Adrenal gland (tissue), 12 donors: Measurements from ENCODE around the gene GGA1. TPM values are rescaled to one million over a fixed set of nuclear protein-coding genes. Genes with fewer than 3 reads are reported as not detected.
A peak's percentile ranks its signal among the peaks of the same experiment; 100 is the strongest.

ENCODE experiments used
- DNase-seq, 7 donors: peaks; one replicate each; pipeline ENCODE4 v3.0.0-alpha.2; 2019 to 2020
- H3K27ac ChIP-seq, 5 donors: fragments of 200-600 bp; sonication (generic) in 4 of 5; 1 replicate in 3 of 5; 2 replicates in 2 of 5; pipeline versions ENCODE4 v1.5.1 to v1.8.0; 2016 to 2020; ENCODE audit warnings: mild to moderate bottlenecking in 1 of 5
- H3K27me3 ChIP-seq: fragments of 200-600 bp; 2 replicates; pipeline ENCODE4 v1.8.0; 2021
- H3K36me3 ChIP-seq, 2 donors: fragments of 200-600 bp; replicated peaks in 1 of 2; 1 replicate in 1 of 2; 2 replicates in 1 of 2; pipeline versions ENCODE4 v1.5.1 to v1.8.0; 2018 to 2022
- H3K4me1 ChIP-seq, 2 donors: fragments of 200-600 bp; replicated peaks in 1 of 2; 1 replicate in 1 of 2; 2 replicates in 1 of 2; pipeline versions ENCODE4 v1.5.1 to v1.8.0; 2018 to 2021
- H3K4me3 ChIP-seq, 4 donors: fragments of 200-600 bp; sonication (generic) in 3 of 4; one replicate each; pipeline ENCODE4 v1.5.1; 2016 to 2018
- H3K9me3 ChIP-seq, 3 donors: fragments of 200-600 bp; sonication (generic) in 1 of 3; replicated peaks in 1 of 3; 1 replicate in 2 of 3; 2 replicates in 1 of 3; pipeline versions ENCODE4 v1.5.1 to v1.8.0; 2016 to 2021
- CTCF ChIP-seq, 6 experiments: fragments of 450-650 bp in 4 of 6; fragments of 200-600 bp in 2 of 6; sonication (generic) in 1 of 6; IDR thresholded peaks; 1 replicate in 5 of 6; 2 replicates in 1 of 6; pipeline versions ENCODE4 v1.5.1 to v1.8.0; 2016 to 2021; ENCODE audit warnings: antibody characterized with exemption in 6 of 6, mild to moderate bottlenecking in 2 of 6, moderate library complexity in 1 of 6
- POLR2A ChIP-seq, 2 donors: fragments of 450-650 bp; IDR thresholded peaks; one replicate each; pipeline ENCODE4 v1.6.1; 2017; ENCODE audit warnings: antibody characterized with exemption in 2 of 2, mild to moderate bottlenecking in 2 of 2, moderate library complexity in 1 of 2
- WGBS, 4 donors: extraction: QIAGEN DNeasy Blood & Tissue Kit in 2 of 4; methylation state at CpG; one replicate each; pipeline versions ENCODE4 v1.1.5 to v1.1.7; 2013 to 2017; 5-methylcytosine and 5-hydroxymethylcytosine counted together
- intact Hi-C, 2 donors: fragments of 100-400 bp; cut with DNase I; formaldehyde crosslinking; loops; one replicate each; pipeline versions ENCODE4 v1.14.1 to v1.15.0; 2022 to 2023
- polyA plus RNA-seq, 3 donors: library from polyadenylated mRNA; stranded (reverse); fragments of 200-250 nt in 2 of 3; fragments of 350-450 nt in 1 of 3; fragmentation: Illumina TruSeq in 1 of 3; extraction: RNeasy Lipid Tissue Mini Kit (QIAGEN cat#74804) in 1 of 3; gene quantifications; one replicate each; pipeline ENCODE4 v1.2.3, GENCODE V29; 2013 to 2014
- total RNA-seq, 9 donors: library from RNA; depleted of rRNA in 4 of 9; stranded (reverse); fragments of >200 nt in 4 of 9; fragments of 120-200 nt in 1 of 9; fragmentation: NEBNext Ultra II Directional in 1 of 9; extraction: Animal tissue kit (Norgen Biotek cat#: 25700) in 1 of 9; gene quantifications; one replicate each; pipeline versions ENCODE4 v1.1.0 to v1.2.4, GENCODE V29; 2013 to 2023
- donor health status: healthy with polysubstance abuse.
- donor health status: Bipolar disorder and iron deficiency.
- donor health status: DM: yes; HTN: yes; CAD: no.
- donor health status: DM: no; HTN: no; CAD: no.
- donor health status: DM: no; HTN: no; CAD: no.
- donor health status: DM: yes; HTN: yes; CAD: no.

Gene GGA1
- total and polyA plus RNA-seq, 12 donors: 30.6 to 160 (median 65.6) TPM

GRCh38 chr22:37672920-37673455 is 64.4 kb downstream of the GGA1 start:
- no peak overlapping the region for H3K4me3 ChIP-seq
- no peak for DNase-seq
- TF ChIP-seq CTCF (IDR thresholded peaks at IDR 0.05) (no peak), POLR2A (IDR thresholded peaks at IDR 0.05) (no peak)
- WGBS, 4 donors: 64 to 77% (median 75%) methylated on average over 3 to 11 of the region's 11 CpGs
- intact Hi-C loops: no loop called here
- peaks cover 20 to 32% of the 10 kb centered on the region in 2 donors for H3K4me1 ChIP-seq
- H3K27ac ChIP-seq: peak overlapping the region in 1 of 5 donors; percentile 49
- no peaks in the 10 kb centered on the region for H3K36me3 ChIP-seq
- no peaks in the 10 kb centered on the region for H3K27me3 ChIP-seq
- H3K9me3 ChIP-seq: no peaks in the 10 kb centered on the region

GRCh38 chr22:37674248-37674647 is 65.6 kb downstream of the GGA1 start:
- no peaks in the 10 kb centered on the region for H3K9me3 ChIP-seq
- H3K4me3 ChIP-seq: no peak overlapping the region
- 77 to 83% (median 82%) methylated on average over 11 to 12 of the region's 12 CpGs for WGBS, 4 donors
- H3K36me3 ChIP-seq: peaks cover 0 to 5% of the 10 kb centered on the region in 2 donors
- H3K27ac ChIP-seq: peak overlapping the region in 4 of 5 donors; percentile 85 to 98 (median 94)
- TF ChIP-seq POLR2A (IDR thresholded peaks at IDR 0.05) (no peak), CTCF (IDR thresholded peaks at IDR 0.05) (no peak)
- intact Hi-C loops: no loop called here
- DNase-seq: no peak
- H3K4me1 ChIP-seq: peaks cover 20 to 32% of the 10 kb centered on the region in 2 donors
- H3K27me3 ChIP-seq: no peaks in the 10 kb centered on the region

- peak in 1 of 2 donors; percentile 63 for TF ChIP-seq POLR2A (IDR thresholded peaks at IDR 0.05)
- TF ChIP-seq CTCF (IDR thresholded peaks at IDR 0.05): peak in 1 of 6 experiments; percentile 2
- H3K4me3 ChIP-seq: peak within 1 kb of the TSS; percentile 27 to 79 (median 48)
- H3K27ac ChIP-seq: peak within 1 kb of the TSS; percentile 85 to 98 (median 93)
- intact Hi-C loops: no loop called here
- H3K36me3 ChIP-seq: peaks cover 0 to 12% of the 10 kb centered on the region in 2 donors
- no peaks in the 10 kb centered on the region for H3K27me3 ChIP-seq
- WGBS, 4 donors: 3 to 7% (median 5%) methylated on average over 10 to 34 of the region's 34 CpGs
- no peaks in the 10 kb centered on the region for H3K9me3 ChIP-seq
- H3K4me1 ChIP-seq: peaks cover 20 to 32% of the 10 kb centered on the region in 2 donors
- DNase-seq: peak; percentile 94 to 98 (median 97)
Measured at GRCh38 chr22:37674951-37675929, 66.6 kb downstream of the GGA1 start, which contains the start of gene LGALS1. LGALS1 (plus strand) TSS chr22:37675636; CDS start chr22:37675703, 67 bp downstream.
